GM18502 (cell line): ENCODE data around the gene EIF3I.
"Not testable (repeated sequence)": the region's sequence is repeated elsewhere in the genome, so short reads cannot be mapped to it uniquely, and the experiment has no call there.

Experiments
- ATAC-seq: cut with Tn5 transposase; IDR thresholded peaks from one replicate; pipeline ENCODE4 v1.9.1; 2021; ENCODE audit warnings: mild to moderate bottlenecking; ENCODE audit not compliant: unreplicated experiment, poor library complexity

The EIF3I gene

DNA sequence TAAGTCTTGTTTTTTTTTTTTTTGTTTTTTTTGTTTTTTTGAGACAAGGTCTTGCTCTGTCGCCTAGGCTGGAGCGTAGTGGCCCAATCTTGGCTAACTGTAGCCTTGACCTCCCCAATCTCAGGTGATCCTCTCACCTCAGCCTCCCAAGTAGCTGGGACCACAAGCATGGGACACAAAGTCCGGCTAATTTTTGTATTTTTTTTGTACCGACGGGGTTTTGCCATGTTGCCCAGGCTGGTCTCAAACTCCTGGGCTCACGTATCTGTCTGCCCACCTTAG, 35.0 kb downstream of the EIF3I start:
- ATAC-seq, result no peak

DNA sequence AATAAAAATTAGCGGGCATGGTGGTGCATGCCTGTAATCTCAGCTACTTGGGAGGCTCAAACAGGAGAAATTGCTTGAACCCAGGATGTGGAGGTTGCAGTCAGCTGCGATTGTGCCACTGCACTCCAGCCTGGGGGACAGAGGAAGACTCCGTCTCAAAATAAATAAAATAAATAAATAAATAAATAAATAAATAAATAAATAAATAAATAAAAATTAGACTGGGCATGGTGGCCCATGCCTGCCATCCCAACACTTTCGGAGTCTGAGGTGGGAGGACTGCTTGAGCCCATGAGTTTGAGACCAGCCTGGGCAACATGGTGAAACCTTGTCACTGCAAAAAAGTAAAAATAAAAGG, 41.0 kb downstream of the EIF3I start:
- ATAC-seq, result not testable (repeated sequence)

- ATAC-seq, result no peak
Observed at GRCh38 chr1:32263744-32264143, 41.5 kb downstream of the EIF3I start.

- ATAC-seq, result no peak
Observed at GRCh38 chr1:32265846-32266245, 43.6 kb downstream of the EIF3I start.

- no peak for ATAC-seq
Observed at GRCh38 chr1:32266921-32267591, 44.8 kb downstream of the EIF3I start.

- no peak for ATAC-seq
Observed at GRCh38 chr1:32269744-32270143, 47.5 kb downstream of the EIF3I start.

DNA sequence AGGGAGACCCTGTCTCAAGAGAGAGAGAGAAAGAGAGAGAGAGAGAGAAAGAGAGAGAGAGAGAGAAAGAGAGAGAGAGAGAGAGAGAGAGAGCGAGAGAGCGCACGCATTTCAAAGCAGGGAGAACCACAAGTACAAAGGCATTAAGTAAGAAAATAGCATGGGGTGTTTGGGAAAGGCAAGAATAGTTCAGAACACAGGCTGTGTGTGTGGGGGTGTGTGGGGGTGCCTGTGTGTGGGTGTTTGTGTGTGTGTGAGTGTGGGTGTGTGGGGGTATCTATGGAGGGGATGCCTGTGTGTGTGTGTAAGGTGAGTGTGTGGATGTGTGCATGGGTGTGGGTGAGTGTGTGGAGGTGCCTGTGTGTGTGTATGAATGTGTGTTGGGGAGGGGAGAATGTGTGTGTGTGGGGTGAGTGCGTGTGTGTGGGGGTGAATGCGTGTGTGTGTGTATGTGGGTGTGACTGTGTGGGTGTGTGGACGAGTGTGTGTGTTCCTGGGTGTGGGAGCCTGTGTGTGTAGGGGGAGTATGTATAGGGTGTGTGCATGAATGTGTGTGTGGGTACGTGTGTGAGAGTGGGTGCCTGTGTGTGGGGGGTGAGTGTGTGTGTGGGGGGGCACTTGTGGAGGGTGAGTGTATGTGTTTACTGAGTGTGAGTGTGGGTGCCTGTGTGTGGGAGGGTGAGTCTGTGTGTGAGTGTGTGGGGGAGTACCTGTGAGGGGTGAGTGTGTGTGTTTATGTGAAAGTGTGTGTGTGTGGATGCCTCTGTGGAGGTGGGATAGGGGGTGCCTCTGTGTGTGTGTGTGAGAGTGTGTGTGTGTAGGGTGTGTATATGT, 50.6 kb downstream of the EIF3I start:
- no peak for ATAC-seq

DNA sequence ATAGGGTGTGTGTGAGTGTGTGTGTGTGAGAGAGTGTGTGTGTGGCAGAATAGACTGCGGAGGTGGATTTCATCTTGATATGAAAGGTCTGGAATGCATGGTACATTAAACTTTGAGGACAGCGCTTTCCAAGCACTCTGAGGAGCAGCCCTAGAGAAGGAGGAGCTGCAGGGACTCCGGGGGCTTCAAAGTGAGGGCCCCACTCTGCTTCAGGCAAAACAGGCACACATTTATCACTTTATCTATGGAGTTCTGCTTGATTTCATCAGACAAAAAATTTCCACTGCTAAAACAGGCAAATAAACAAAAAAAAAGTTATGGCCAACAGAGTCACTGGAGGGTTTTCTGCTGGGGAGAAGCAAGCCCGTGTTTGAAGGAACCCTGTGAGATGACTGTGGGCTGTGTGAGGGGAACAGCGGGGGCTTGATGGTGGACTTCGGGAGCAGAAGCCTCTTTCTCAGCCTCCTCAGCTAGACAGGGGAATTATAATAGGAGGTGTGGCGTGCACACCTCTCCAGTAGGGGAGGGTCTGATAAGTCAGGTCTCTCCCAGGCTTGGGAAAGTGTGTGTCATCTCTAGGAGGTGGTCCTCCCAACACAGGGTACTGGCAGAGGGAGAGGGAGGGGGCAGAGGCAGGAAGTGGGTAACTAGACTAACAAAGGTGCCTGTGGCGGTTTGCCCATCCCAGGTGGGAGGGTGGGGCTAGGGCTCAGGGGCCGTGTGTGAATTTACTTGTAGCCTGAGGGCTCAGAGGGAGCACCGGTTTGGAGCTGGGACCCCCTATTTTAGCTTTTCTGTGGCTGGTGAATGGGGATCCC, 51.4 kb downstream of the EIF3I start:
- ATAC-seq, result no peak

GRCh38 chr1:32274646-32275340, 52.6 kb downstream of the EIF3I start:
- no peak for ATAC-seq

DNA sequence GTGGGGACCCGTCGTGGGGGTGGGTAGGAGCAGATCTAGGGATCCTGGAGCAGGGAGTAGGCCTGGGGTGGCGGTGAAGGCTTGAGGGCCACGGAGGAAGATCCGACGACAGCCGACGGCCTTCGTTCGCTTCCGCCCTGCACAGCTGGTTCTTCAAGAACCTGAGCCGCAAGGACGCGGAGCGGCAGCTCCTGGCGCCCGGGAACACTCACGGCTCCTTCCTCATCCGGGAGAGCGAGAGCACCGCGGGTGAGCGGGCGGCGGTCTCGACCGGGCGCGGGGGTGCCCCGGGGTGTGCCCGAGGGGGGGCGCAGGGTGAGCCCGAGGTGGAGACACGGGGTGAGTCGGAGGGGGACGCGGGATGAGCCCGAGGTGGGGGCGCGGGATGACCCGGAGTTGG, 53.2 kb downstream of the EIF3I start:
- no peak for ATAC-seq

DNA sequence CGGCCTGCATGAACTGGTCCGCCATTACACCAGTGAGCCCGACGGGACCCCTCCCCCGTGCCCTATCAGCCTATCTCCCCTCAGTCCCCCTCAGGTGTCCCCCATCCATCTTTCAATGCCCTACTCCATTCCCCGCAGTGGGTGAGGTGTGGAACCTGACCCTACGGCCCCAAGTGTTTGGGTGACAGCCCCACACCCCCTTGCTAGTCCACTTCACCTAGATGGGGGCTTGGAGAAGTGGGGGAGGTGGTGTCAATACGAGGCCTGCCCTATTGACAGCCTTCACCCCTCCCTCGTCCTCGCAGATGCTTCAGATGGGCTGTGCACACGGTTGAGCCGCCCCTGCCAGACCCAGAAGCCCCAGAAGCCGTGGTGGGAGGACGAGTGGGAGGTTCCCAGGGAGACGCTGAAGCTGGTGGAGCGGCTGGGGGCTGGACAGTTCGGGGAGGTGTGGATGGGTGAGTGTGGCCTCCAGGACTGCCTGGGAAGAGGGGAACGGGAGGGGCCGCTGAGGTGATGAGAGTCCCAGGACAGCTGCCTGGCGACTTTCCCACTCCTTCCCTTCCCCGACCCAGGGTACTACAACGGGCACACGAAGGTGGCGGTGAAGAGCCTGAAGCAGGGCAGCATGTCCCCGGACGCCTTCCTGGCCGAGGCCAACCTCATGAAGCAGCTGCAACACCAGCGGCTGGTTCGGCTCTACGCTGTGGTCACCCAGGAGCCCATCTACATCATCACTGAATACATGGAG, 54.0 kb downstream of the EIF3I start:
- ATAC-seq, result no peak
